Measurements from ENCODE around the gene OR6Q1.
"Not testable (repeated sequence)": the region's sequence is repeated elsewhere in the genome, so short reads cannot be mapped to it uniquely, and the experiment has no call there.

The OR6Q1 gene, protein sequence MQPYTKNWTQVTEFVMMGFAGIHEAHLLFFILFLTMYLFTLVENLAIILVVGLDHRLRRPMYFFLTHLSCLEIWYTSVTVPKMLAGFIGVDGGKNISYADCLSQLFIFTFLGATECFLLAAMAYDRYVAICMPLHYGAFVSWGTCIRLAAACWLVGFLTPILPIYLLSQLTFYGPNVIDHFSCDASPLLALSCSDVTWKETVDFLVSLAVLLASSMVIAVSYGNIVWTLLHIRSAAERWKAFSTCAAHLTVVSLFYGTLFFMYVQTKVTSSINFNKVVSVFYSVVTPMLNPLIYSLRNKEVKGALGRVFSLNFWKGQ

DNA sequence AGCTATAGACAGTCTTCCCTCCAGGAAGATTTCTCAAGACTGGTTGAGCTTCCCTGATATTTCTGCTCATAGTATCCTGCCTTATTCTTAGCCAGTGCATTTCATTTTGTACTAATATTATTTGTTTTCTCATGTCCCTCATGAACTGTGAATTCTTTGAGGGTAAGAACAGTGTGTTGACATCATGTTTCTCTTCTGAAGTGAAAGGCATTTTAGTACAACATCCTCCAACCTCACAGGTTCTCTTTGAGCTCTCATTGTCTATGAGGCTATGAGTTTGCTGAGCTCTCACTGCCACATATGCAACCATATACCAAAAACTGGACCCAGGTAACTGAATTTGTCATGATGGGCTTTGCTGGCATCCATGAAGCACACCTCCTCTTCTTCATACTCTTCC, at the start of gene OR6Q1:
OR6Q1 (plus strand) TSS at position 301 of the 400 bp plus-strand sequence; CDS start at position 301, 0 bp downstream.
- DNase-seq (ENCODE audit: low read depth in 2 of 2), result no peak

- DNase-seq (ENCODE audit: low read depth in 2 of 2), result no peak
Measured at GRCh38 chr11:57981536-57981935, 49.2 kb upstream of the OR6Q1 start.

DNA sequence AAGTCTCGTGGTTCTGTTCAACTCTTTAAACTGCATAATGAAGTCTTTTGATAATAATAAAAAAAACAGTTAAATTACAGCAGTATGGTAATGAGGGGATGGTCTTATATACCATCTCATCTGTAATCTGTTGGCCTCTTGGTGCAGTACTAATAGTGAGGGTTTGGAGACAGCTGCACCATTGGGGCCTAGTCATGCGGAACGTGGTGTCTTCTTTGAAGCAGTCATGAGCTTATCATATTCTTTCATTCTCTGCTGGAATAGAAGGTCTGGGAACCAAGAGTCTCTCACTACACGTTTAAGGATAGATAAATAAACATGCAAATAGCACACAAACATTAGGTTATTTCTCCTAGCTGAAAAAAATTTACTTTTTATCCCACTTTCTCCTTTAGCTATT, 48.0 kb upstream of the OR6Q1 start:
- DNase-seq (ENCODE audit: low read depth in 2 of 2), result no peak

DNA sequence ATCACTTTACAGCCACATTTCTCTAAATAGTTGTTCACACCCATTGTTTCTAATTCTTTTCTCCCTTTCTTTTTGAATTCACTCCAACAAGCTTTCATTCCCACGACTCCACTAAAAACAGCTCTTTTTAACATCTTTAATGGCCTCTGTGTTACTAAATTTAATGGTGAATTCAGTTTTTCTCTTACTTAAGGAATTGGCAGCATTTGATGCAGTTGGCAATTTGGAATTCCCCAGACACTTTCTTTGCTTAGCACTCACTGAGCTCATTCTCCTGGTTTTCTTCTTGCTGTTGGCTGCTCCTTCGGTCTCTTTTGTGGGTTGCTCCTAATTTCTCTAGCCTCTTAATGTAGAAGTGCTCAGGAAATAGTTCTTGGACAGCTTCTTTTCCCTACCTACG, 47.6 kb upstream of the OR6Q1 start:
- no peak for DNase-seq (ENCODE audit: low read depth in 2 of 2)

DNA sequence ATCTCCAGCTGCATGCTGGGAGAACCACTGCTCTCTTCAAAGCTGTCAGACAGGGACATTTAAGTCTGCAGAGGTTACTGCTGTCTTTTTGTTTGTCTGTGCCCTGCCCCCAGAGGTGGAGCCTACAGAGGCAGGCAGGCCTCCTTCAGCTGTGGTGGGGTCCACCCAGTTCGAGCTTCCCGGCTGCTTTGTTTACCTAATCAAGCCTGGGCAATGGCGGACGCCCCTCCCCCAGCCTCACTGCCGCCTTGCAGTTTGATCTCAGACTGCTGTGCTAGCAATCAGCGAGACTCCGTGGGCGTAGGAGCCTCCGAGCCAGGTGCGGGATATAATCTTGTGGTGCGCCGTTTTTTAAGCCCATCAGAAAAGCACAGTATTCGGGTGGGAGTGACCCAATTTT, 31.2 kb upstream of the OR6Q1 start:
- DNase-seq (ENCODE audit: low read depth in 2 of 2), result not testable (repeated sequence)

DNA sequence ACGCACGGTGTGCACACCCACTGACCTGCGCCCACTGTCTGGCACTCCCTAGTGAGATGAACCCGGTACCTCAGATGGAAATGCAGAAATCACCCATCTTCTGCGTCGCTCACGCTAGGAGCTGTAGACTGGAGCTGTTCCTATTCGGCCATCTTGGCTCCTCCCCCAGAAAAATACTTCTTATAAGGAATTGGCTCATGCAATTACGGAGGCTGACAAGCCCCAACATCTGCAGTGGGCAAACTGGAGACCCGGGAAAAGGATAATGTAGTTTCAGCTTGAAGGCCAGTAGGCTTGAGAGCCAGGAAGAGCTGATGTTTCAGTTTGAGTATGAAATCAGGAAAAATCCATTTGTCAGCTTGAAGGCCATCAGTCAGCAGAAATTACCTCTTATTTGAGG, 30.7 kb upstream of the OR6Q1 start:
- not testable (repeated sequence) for DNase-seq (ENCODE audit: low read depth in 2 of 2)

- no peak for DNase-seq (ENCODE audit: low read depth in 2 of 2)
Measured at GRCh38 chr11:58000699-58001098, 30.1 kb upstream of the OR6Q1 start.

DNA sequence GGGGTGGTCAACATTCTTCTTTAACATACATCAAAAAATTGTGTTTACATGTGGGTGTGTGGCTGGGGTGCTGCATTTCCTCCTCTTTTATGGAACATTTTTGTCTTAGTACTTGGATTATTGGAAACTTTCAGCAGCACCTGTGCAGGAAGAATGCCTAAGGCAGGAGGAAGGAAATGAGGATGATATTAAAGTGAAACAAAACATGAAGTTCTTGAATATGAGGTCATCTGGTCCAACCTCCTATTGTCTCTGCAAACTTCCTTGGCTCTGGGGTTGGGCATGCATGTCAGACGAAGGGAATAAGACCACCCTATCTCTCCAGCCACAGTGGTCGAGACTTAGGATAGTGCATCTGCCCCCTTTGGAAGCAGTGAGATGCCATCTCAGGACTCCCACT, 27.7 kb upstream of the OR6Q1 start:
- no peak for DNase-seq (ENCODE audit: low read depth in 2 of 2)

GRCh38 chr11:58003591-58003990, 27.2 kb upstream of the OR6Q1 start:
- no peak for DNase-seq (ENCODE audit: low read depth in 2 of 2)

DNA sequence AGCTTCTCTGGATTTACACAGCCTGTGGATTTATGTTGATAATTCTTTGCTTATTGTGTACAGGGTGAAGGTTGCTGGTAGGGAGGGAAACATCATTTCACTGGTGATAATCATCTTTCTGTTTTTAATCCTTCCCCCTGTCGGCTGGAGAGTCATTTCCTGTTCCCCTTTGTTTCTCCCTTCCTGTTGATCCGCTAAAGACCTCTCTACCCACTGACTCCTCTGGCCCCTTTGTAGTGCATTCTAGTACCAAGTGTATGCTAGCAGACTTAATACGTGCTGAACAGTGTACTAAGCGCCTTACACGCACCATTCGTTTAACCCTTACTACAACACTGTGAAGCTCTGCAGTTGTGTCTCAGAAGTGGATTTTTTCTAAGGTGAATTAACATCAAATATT, 26.1 kb upstream of the OR6Q1 start:
- DNase-seq (ENCODE audit: low read depth in 2 of 2), result no peak

GRCh38 chr11:58006940-58007339, 23.8 kb upstream of the OR6Q1 start:
- no peak for DNase-seq (ENCODE audit: low read depth in 2 of 2)

DNA sequence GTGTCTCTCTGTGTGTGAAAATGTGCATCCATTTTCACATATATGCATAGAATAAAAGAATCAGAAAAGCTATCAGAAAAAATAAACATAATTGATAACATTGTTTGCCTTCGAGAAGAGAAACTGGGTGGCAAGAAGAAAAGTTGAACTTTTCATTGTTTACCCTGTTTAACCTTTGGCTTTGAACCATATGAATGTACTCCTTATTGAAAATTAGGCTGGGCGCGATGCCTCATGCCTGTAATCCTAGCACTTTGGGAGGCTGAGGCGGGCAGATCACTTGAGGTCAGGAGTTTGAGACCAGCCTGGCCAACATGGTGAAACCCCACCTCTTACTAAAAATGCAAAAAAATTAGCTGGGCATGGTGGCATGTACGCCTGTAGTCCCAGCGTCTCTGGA, 19.0 kb upstream of the OR6Q1 start:
- no peak for DNase-seq (ENCODE audit: low read depth in 2 of 2)

DNA sequence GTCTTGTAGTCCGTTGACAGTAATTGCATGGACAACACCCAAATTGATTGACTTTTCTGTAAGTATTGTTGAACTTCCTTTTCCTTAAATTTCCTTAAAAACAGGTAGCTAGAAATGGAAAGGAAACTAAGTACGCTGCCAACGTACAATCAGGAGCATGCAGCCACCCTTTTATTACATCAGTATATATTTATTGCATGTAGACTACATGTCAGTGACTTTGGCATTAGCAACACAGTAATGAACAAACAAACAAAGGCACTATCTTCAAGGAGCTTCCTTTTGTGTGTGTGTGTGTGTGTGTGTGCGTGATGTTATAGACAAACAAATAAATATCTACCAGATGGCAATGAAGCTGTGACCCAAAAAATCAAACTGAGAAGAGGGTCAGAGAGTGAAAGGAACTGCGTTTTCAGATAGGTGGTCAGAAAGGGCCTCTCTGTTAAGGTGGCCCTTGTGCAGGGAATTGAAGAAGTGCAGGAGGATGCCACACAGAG, 7.3 kb upstream of the OR6Q1 start, which contains the start of gene OR9Q1:
OR9Q1 (plus strand) TSS at position 447 of the 497 bp plus-strand sequence. CDS start 155,564 bp downstream, outside the sequence.
- DNase-seq (ENCODE audit: low read depth in 2 of 2), result no peak

- no peak for DNase-seq (ENCODE audit: low read depth in 2 of 2)
Measured at GRCh38 chr11:58024601-58025091, 6.1 kb upstream of the OR6Q1 start.

DNA sequence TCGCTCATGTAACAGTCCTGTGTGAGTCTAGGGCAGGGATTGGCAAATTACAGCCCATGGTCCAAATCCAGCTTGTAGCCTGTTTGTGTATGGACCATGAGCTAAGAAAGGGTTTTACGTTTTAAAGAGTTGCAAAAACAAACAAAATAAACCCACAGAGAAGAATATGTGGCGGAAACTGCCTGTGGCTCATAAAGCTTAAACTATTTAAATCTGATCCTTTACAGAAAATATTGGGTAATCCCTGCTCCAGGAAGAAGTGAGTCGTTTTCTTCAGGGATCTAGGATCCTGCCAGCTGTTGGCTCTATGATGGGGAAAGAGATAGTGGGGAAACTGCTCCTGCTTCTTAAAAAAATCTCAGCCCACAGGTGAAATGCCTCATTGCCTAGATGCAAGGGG, 3.4 kb upstream of the OR6Q1 start:
- DNase-seq (ENCODE audit: low read depth in 2 of 2), result no peak

GRCh38 chr11:58028687-58029411, 1.9 kb upstream of the OR6Q1 start:
- no peak for DNase-seq (ENCODE audit: low read depth in 2 of 2)

DNA sequence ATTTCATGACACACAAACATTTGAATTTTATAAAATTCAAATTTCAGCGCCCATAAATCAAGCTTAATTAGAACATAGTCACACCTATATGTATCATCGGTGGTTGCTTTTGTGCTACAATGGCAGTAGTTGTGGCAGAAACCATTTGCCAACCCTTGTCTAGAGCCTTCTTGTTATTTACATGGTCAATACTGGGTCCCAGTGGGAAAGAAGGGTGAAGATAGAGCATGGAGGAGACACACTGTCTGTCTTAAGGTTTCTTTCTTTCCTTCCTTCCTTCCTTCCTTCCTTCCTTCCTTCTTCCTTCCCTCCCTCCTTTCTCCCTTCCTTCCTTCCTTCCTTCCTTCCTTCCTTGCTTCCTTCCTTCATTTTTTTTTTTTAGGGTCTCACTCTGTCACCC, 3.7 kb downstream of the OR6Q1 start:
- no peak for DNase-seq (ENCODE audit: low read depth in 2 of 2)

DNA sequence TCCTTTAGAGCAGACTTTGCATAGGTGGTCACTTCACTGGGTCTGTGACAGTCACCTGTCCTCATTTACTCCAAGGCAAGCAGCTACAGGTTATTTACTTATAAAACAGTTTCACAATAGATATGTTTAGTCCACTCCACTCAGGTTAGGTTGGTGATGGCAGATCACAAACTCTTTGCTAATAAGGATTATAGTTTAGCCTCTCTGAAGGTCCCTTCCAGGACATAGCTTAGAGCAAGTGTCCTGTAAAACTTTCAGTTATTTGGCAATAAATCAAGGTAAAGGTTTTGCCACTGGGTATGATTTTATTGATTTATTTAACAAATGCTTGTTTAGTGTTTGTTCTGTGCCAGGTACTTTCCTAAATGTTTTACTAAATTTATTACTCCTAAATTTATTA, 8.8 kb downstream of the OR6Q1 start:
- no peak for DNase-seq (ENCODE audit: low read depth in 2 of 2)

DNA sequence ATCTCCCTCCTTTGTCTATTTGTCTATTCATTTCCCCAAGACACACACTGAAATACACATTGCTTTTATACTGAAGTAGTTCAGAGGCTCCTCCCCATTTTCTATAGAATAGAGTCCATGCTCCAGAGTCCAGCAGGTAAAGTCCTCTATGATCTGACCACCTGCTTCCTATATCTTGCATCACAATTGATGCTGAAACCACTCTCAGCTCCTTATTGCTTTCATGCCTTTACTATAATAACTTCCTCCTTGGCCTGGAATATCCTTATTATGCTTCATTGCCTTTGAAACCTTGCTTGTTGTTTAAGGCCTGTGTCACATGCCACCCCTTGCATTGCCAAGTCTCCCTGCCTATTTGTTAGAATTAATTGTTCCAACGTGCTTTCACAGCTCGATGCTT, 12.6 kb downstream of the OR6Q1 start:
- no peak for DNase-seq (ENCODE audit: low read depth in 2 of 2)

GRCh38 chr11:58046231-58046630, 15.5 kb downstream of the OR6Q1 start:
- no peak for DNase-seq (ENCODE audit: low read depth in 2 of 2)

DNA sequence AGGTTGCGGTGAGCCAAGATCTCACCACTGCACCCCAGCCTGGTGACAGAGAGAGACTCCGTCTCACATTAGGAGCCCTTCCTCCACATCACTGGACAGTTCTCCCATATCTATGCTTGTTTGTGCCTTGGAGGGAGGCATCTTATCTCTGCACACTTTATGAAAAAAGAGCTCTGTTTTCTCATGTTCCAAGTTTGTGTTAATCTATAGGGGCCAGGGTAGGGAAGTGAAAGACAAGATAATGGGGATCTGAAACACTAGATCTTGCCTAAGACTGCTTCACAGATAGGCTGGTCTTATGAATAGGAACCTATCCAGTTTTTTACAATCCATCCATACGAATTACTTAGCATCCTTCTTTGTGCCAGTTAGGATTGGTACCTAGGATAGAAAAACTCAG, 17.1 kb downstream of the OR6Q1 start:
- no peak for DNase-seq (ENCODE audit: low read depth in 2 of 2)

DNA sequence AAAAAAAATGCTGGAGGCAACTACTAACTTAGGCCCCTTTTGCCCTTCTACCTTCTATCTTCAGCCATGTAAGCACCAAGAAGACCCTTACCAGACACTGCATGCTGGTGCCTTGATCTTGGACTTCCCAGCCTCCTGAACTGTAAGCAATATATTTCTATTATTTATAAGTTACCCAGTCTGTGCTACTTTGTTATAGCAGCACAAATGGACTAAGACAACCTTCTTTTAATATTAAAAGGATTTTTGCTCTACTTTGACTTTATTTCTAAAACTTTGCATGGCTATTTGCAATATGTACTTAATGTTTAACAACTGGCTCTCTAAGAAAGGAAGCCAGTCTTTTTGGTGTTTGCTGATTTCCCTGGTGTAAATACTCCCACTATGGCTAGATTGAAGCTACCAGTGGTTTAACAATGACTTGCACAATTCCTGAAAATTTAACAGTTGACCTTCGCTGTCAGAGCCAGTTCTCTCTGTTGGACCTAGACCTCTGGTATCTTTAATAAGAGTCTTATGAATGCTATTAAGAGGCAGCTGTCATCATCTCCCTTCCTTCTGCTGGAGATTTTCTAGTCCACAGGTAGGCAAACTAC, 25.2 kb downstream of the OR6Q1 start:
- no peak for DNase-seq (ENCODE audit: low read depth in 2 of 2)

- no peak for DNase-seq (ENCODE audit: low read depth in 2 of 2)
Measured at GRCh38 chr11:58057481-58057880, 26.7 kb downstream of the OR6Q1 start.

All from stimulated activated CD4-positive, alpha-beta T cell treated with anti-CD3 and anti-CD28 coated beads, Interleukin-4, amount 100 ng/mL, for 48 hours (primary cell).